Mucosa of descending colon (tissue), 3 donors: ENCODE data around the gene HTR3D. TPM values are rescaled to one million over a fixed set of nuclear protein-coding genes. Genes with fewer than 3 reads are reported as not detected.
A peak's percentile ranks its signal among the peaks of the same experiment; 100 is the strongest.
"Not testable (repeated sequence)": the region's sequence is repeated elsewhere in the genome, so short reads cannot be mapped to it uniquely, and the experiment has no call there.

Experiments
- ATAC-seq: fragments of 200-7000 bp; cut with Tn5 transposase; one replicate; pipeline ENCODE4 v1.9.1; 2020; ENCODE audit warnings: mild to moderate bottlenecking, moderate library complexity
- DNase-seq, 3 donors: peaks; one replicate each; pipeline ENCODE4 v3.0.0-alpha.2; 2020
- H3K36me3 ChIP-seq: fragments of 200-600 bp; one replicate; pipeline ENCODE4 v1.8.0; 2021; ENCODE audit warnings: low read depth, mild to moderate bottlenecking
- H3K4me1 ChIP-seq: fragments of 200-600 bp; one replicate; pipeline ENCODE4 v1.8.0; 2021; ENCODE audit warnings: low read depth, mild to moderate bottlenecking
- H3K4me3 ChIP-seq: fragments of 200-600 bp; one replicate; pipeline ENCODE4 v1.8.0; 2021; ENCODE audit warnings: mild to moderate bottlenecking
- H3K9me3 ChIP-seq: fragments of 200-600 bp; one replicate; pipeline ENCODE4 v1.8.0; 2021; ENCODE audit warnings: mild to moderate bottlenecking
- intact Hi-C, 2 donors: fragments of 100-400 bp; cut with DNase I in 1 of 2; cut with micrococcal nuclease in 1 of 2; formaldehyde crosslinking; loops; one replicate each; pipeline versions ENCODE4 v1.11.0 to v1.11.1; 2022; cut with DNase I, micrococcal nuclease
- total RNA-seq, 3 donors: library from RNA; stranded (reverse); fragmentation: NEBNext Ultra II Directional in 2 of 3; extraction: Animal tissue kit (Norgen Biotek cat#: 25700) in 2 of 3; gene quantifications; one replicate each; pipeline versions ENCODE4 v1.2.1 to v1.2.4, GENCODE V29; 2021 to 2023
- TF ChIP-seq, protein P1 (sequence below): fragments of 200-600 bp; IDR thresholded peaks from one replicate; pipeline ENCODE4 v1.8.0; 2022; ENCODE audit warnings: antibody characterized with exemption, mild to moderate bottlenecking
- donor health status: DM: no; HTN: no; CAD: no; lungs with moderate emphysema.
- donor health status: DM: no; HTN: no; CAD: no.
- donor health status: DM: no; HTN: yes; CAD: no.

Gene HTR3D
- total RNA-seq, 3 donors from 2014 or later = not detected

DNA sequence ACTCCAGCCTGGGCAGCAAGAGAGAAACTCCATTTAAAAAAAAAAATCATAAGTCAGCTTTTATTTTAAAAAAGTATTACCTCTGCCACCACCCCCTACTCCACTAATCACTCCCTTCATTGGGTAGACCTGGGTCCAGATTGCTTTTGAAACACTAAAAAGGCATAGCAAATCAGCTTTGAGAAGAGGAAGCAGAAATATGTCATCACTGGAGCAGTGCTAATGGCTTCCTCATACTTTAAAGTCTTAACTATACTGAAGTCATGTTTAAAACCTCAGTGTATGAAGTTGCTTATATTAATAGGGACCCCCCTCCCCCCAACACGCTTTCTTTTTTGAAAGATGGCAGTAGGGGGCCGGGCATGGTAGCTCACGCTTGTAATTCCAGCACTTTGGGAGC lies 1.0 kb upstream of the HTR3D start:
- TF ChIP-seq, protein P1, sequence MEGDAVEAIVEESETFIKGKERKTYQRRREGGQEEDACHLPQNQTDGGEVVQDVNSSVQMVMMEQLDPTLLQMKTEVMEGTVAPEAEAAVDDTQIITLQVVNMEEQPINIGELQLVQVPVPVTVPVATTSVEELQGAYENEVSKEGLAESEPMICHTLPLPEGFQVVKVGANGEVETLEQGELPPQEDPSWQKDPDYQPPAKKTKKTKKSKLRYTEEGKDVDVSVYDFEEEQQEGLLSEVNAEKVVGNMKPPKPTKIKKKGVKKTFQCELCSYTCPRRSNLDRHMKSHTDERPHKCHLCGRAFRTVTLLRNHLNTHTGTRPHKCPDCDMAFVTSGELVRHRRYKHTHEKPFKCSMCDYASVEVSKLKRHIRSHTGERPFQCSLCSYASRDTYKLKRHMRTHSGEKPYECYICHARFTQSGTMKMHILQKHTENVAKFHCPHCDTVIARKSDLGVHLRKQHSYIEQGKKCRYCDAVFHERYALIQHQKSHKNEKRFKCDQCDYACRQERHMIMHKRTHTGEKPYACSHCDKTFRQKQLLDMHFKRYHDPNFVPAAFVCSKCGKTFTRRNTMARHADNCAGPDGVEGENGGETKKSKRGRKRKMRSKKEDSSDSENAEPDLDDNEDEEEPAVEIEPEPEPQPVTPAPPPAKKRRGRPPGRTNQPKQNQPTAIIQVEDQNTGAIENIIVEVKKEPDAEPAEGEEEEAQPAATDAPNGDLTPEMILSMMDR = no peak
- Histone ChIP-seq H3K36me3 (no peaks in the 10 kb centered on the region), H3K4me1 (no peaks in the 10 kb centered on the region), H3K9me3 (no peaks in the 10 kb centered on the region), H3K4me3 (no peak overlapping the region)
- ATAC-seq (no peak), DNase-seq (no peak)
- intact Hi-C loops = no loop called here

DNA sequence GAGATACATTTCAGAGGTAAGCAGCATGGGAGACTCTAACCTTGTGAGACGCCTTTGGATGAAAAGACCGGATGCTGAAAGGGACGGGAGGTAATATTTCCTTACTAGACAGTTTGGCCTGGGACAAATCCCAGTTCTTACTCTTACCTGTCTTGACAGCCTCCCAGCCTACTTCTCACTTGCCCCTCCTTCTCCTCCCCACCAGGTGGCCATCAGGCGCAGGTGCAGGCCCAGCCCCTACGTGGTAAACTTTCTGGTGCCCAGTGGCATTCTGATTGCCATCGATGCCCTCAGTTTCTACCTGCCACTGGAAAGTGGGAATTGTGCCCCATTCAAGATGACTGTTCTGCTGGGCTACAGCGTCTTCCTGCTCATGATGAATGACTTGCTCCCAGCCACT lies 6.3 kb downstream of the HTR3D start:
- ATAC-seq (no peak), DNase-seq (no peak)
- H3K4me1 ChIP-seq = no peaks in the 10 kb centered on the region
- H3K36me3 ChIP-seq = no peaks in the 10 kb centered on the region
- intact Hi-C loops = no loop called here
- H3K4me3 ChIP-seq = no peak overlapping the region
- no peaks in the 10 kb centered on the region for H3K9me3 ChIP-seq
- TF ChIP-seq, protein P1 = no peak

DNA sequence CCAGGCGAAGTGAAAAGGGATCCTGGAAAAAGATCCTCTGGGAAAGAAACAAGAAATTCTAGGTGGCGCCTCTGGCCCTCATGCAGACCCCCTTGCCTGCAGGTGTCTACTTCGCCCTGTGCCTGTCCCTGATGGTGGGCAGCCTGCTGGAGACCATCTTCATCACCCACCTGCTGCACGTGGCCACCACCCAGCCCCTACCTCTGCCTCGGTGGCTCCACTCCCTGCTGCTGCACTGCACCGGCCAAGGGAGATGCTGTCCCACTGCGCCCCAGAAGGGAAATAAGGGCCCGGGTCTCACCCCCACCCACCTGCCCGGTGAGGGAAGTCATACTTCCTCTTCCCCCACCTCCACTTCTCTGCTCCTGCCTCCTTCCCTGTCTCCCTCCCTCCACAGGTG lies 6.8 kb downstream of the HTR3D start:
- H3K9me3 ChIP-seq, H3K4me1 ChIP-seq, ATAC-seq, DNase-seq, H3K4me3 ChIP-seq, H3K36me3 ChIP-seq, intact Hi-C loops: not testable (repeated sequence)

DNA sequence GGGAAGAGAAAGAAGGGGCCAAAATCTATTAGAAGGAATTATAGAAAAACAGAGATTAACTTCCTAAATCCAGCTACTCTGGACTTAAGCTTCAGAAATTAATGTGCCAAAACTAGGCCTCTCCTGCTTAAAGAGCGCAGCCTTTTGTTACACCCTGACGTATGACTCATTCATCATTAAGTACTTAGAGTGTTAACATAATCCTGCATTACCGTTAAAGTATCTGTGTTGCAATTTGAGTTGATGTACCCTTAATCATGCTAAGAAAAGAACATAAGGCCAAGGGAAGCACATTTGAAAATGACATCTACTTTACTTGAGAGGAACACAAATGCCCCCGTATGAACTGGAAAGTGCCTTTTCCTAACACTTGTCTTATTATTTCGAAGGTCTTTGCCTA lies 7.9 kb downstream of the HTR3D start:
- DNase-seq (no peak), ATAC-seq (no peak)
- intact Hi-C loops = no loop called here
- H3K9me3 ChIP-seq = no peaks in the 10 kb centered on the region
- TF ChIP-seq, protein P1 = no peak
- H3K36me3 ChIP-seq = no peaks in the 10 kb centered on the region
- no peaks in the 10 kb centered on the region for H3K4me1 ChIP-seq
- H3K4me3 ChIP-seq = no peak overlapping the region

DNA sequence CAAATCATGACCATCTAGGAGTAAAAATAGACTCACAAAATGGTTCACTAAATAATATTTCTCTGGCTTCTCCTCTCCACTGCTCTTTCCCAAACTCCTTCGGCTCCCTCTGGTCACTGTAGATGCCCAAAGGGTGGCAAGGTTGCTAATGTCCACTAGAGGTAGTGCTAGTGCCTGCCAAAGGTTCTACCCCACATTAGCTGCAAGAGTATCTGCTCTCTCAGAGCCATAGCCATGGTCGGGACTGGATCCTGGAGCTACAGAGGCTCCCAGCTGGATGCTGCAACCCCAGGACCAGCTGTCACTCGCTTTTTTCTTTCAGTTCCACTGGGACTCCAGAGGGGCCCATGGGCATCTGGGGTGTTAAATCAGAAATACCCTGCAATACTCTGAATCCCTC lies 8.5 kb downstream of the HTR3D start:
- H3K9me3 ChIP-seq = no peaks in the 10 kb centered on the region
- intact Hi-C loops = no loop called here
- H3K4me3 ChIP-seq = no peak overlapping the region
- DNase-seq = peak in 1 of 3 donors; percentile 3
- TF ChIP-seq, protein P1 = no peak
- H3K36me3 ChIP-seq = no peaks in the 10 kb centered on the region
- H3K4me1 ChIP-seq = no peaks in the 10 kb centered on the region
- ATAC-seq = peak; percentile 45

DNA sequence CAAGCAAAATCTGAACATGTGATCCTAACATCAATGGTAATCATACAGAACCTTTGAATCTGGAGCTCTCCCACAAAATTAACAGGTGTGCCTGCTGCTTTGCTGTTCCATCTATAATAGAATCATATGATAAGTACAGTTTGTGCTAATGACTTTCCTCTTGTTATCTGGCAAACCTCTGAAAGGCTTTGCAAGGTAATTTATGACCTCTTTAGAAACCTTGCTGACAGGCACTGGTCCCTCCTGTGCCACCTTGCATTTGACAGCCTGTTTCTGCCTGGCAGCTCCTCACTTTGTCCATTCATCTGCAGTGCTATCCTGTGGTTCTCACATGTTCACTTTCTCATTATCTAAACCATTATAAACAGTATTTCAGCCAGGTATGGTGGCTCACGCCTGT lies 11.1 kb downstream of the HTR3D start:
- Histone ChIP-seq H3K36me3 (no peaks in the 10 kb centered on the region), H3K9me3 (no peaks in the 10 kb centered on the region), H3K4me3 (no peak overlapping the region), H3K4me1 (no peaks in the 10 kb centered on the region)
- intact Hi-C loops = no loop called here
- TF ChIP-seq, protein P1 = no peak
- no peak for ATAC-seq
- no peak for DNase-seq
